HG03280 (cell line): ENCODE data around the gene POFUT2.

Experiments
- ATAC-seq: cut with Tn5 transposase; IDR thresholded peaks from one replicate; pipeline ENCODE4 v1.9.1; 2021; ENCODE audit warnings: mild to moderate bottlenecking, moderate library complexity; ENCODE audit not compliant: unreplicated experiment

The POFUT2 gene

GRCh38 chr21:45287438-45288391 is at the start of gene POFUT2:
POFUT2 (minus strand) TSS chr21:45287895; CDS start chr21:45287871, 24 bp downstream.
- peak; percentile 89 for ATAC-seq

- ATAC-seq: no peak
Measured at GRCh38 chr21:45336870-45337269, 49.2 kb upstream of the POFUT2 start.

- no peak for ATAC-seq
Measured at GRCh38 chr21:45336535-45336810, 48.8 kb upstream of the POFUT2 start.

- no peak for ATAC-seq
Measured at GRCh38 chr21:45335761-45336534, 48.3 kb upstream of the POFUT2 start.

- ATAC-seq: no peak
Measured at GRCh38 chr21:45335151-45335760, 47.6 kb upstream of the POFUT2 start.

GRCh38 chr21:45334591-45335081 is 46.9 kb upstream of the POFUT2 start:
- no peak for ATAC-seq

- no peak for ATAC-seq
Measured at GRCh38 chr21:45334134-45334533, 46.4 kb upstream of the POFUT2 start.

GRCh38 chr21:45333583-45334121 is 46.0 kb upstream of the POFUT2 start:
- no peak for ATAC-seq

- ATAC-seq: no peak
Measured at GRCh38 chr21:45332981-45333582, 45.4 kb upstream of the POFUT2 start.

- ATAC-seq: no peak
Measured at GRCh38 chr21:45332415-45332814, 44.7 kb upstream of the POFUT2 start.

GRCh38 chr21:45331531-45332147 is 43.9 kb upstream of the POFUT2 start:
- no peak for ATAC-seq

- no peak for ATAC-seq
Measured at GRCh38 chr21:45330851-45331261, 43.2 kb upstream of the POFUT2 start.

GRCh38 chr21:45330075-45330781 is 42.5 kb upstream of the POFUT2 start:
- ATAC-seq: no peak

GRCh38 chr21:45329261-45330074 is 41.8 kb upstream of the POFUT2 start:
- no peak for ATAC-seq

GRCh38 chr21:45328198-45329091 is 40.8 kb upstream of the POFUT2 start:
- ATAC-seq: no peak

- no peak for ATAC-seq
Measured at GRCh38 chr21:45327441-45328197, 39.9 kb upstream of the POFUT2 start.

GRCh38 chr21:45326891-45327440 is 39.3 kb upstream of the POFUT2 start:
- ATAC-seq: no peak
